ENCODE measurements around the gene SPOCK1.

DNA sequence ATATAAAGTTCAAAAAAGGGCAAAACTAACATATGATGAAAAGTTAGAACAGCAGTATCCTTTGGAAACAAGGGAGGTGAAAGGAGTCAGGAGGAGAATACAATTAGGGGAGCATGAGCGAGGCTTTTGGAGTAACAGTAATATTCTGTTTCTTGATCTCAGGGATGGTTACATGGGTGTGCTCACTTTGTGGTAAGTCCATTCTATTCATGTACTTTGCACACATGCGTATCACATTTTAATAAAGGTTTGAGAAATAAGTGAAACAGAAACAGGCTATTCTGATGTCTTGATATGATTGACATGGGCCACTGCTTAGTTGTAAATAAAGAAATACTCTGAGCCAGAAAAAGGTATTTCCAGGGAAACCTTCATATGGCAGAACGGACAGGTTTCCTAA lies 208.8 kb downstream of the SPOCK1 start:
- TF ChIP-seq, protein P1, sequence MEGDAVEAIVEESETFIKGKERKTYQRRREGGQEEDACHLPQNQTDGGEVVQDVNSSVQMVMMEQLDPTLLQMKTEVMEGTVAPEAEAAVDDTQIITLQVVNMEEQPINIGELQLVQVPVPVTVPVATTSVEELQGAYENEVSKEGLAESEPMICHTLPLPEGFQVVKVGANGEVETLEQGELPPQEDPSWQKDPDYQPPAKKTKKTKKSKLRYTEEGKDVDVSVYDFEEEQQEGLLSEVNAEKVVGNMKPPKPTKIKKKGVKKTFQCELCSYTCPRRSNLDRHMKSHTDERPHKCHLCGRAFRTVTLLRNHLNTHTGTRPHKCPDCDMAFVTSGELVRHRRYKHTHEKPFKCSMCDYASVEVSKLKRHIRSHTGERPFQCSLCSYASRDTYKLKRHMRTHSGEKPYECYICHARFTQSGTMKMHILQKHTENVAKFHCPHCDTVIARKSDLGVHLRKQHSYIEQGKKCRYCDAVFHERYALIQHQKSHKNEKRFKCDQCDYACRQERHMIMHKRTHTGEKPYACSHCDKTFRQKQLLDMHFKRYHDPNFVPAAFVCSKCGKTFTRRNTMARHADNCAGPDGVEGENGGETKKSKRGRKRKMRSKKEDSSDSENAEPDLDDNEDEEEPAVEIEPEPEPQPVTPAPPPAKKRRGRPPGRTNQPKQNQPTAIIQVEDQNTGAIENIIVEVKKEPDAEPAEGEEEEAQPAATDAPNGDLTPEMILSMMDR (IDR thresholded peaks at IDR 0.05), result no peak
- TF ChIP-seq EP300 (IDR thresholded peaks at IDR 0.05; ENCODE audit: low read depth) (no peak), POLR2AphosphoS5 (IDR thresholded peaks at IDR 0.05) (no peak)

Data from transverse colon (tissue), 4 donors.